MCF 10A (cell line): ENCODE results near the gene SLC25A1. TPM values are rescaled to one million over a fixed set of nuclear protein-coding genes. Genes with fewer than 3 reads are reported as not detected.

Source experiments
- BruUV-seq: library from RNA; stranded (reverse); fragments of 400-500 nt; replicated peaks from 2 replicates; lab custom pipeline; 2021; lab: Mats Ljungman, UMichigan
- CTCF ChIA-PET: fragments of 300-600 bp; sonication (Branson Sonifier 250); formaldehyde crosslinking; extraction: SDS; loops from one replicate; lab custom pipeline; 2021; ENCODE audit warnings: antibody characterized with exemption, inconsistent platforms; lab: Yijun Ruan, JAX
- POLR2A ChIA-PET: fragments of 300-600, 350-650 bp; sonication (Branson Sonifier 250); formaldehyde crosslinking; extraction: SDS; loops from one replicate; lab custom pipeline; 2020; ENCODE audit warnings: antibody characterized with exemption, inconsistent platforms; lab: Yijun Ruan, JAX
- DNase-seq: peaks from one replicate; pipeline ENCODE4 v3.0.0-alpha.2; 2018; ENCODE audit not compliant: unreplicated experiment
- H3K27ac Mint-ChIP-seq: one replicate; pipeline ENCODE4 v1.8.0; 2022; ENCODE audit warnings: mild to moderate bottlenecking, low read depth, mixed read lengths; ENCODE audit not compliant: unreplicated experiment
- H3K27me3 Mint-ChIP-seq: one replicate; pipeline ENCODE4 v1.8.0; 2022; ENCODE audit warnings: mixed read lengths; ENCODE audit not compliant: insufficient read depth, unreplicated experiment
- H3K36me3 Mint-ChIP-seq: one replicate; pipeline ENCODE4 v1.8.0; 2022; ENCODE audit warnings: mild to moderate bottlenecking, moderate library complexity, mixed read lengths; ENCODE audit not compliant: insufficient read depth, unreplicated experiment
- H3K4me1 Mint-ChIP-seq: one replicate; pipeline ENCODE4 v1.8.0; 2022; ENCODE audit warnings: mixed read lengths; ENCODE audit not compliant: insufficient read depth, unreplicated experiment
- H3K4me3 Mint-ChIP-seq: one replicate; pipeline ENCODE4 v1.8.0; 2022; ENCODE audit warnings: mild to moderate bottlenecking, moderate library complexity, mixed read lengths; ENCODE audit not compliant: unreplicated experiment
- H3K9me3 Mint-ChIP-seq: one replicate; pipeline ENCODE4 v1.8.0; 2022; ENCODE audit warnings: mixed read lengths; ENCODE audit not compliant: unreplicated experiment
- intact Hi-C: fragments of 100-400 bp; cut with micrococcal nuclease; formaldehyde crosslinking; loops from 2 replicates; pipeline ENCODE4 v1.14.1; 2022
- total RNA-seq: library from RNA; stranded (reverse); gene quantifications from 2 replicates; pipeline ENCODE4 v1.2.3, GENCODE V29; 2022
- TF ChIP-seq, protein P1 (sequence below): fragments of 200-600 bp; IDR thresholded peaks from one replicate; pipeline ENCODE4 v1.8.0; 2022; ENCODE audit warnings: antibody characterized with exemption, mild to moderate bottlenecking; ENCODE audit not compliant: unreplicated experiment

The SLC25A1 gene
- total RNA-seq, 1 experiment from 2014 or later = 53.9 TPM

DNA sequence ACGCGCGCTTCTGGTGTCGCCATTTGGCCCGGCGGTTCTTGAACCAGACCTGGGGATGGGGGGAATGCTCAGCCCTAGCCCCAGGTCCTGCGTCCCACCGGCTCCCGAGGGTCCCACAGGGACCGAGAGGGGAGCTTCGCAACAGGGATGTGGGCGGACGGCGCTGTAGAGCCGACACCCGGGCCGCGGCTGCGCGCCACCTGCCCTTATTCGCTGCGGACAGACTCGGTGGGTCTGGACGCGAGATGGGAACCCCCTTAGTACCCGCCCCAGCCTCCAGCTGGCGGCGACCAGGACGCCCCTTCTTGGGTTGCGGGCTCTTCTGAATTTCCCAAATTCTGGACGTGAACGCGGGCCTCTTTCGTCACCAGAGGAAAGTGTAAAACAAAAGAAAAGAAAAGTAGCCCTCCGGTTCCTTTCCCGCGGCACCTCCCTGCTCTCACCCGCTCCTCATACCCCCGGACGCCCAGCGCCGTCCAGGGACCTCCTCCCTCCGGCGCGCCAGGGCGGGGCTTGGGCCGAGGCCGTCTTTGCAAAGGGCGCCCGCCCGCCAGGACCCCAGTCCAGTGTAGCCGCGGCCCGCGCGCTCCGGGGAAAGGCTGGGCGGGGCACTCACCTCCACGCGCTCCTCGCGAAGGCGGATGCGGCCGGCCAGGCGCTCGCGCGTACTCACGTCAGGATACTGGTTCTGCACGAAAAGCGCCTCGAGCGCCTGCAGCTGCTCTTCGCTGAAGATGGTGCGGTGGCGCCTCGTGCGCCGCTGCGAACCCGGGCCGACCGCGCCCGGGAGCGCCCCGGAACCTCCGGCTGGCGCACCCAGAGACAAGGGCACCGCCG lies 29.3 kb downstream of the SLC25A1 start:
- BruUV-seq = no TSS peak
- peaks cover 31% of the 10 kb centered on the region for H3K27me3 Mint-ChIP-seq
- ChIA-PET POLR2A (no interaction called here), CTCF (interaction anchor here (1.0 kb wide), 1 partner anchor 30 kb away, joined by 4 read pairs; the partner anchor contains the start of gene SLC25A1)
- intact Hi-C loops = no loop called here
- H3K27ac Mint-ChIP-seq = no peak overlapping the region
- TF ChIP-seq, protein P1, sequence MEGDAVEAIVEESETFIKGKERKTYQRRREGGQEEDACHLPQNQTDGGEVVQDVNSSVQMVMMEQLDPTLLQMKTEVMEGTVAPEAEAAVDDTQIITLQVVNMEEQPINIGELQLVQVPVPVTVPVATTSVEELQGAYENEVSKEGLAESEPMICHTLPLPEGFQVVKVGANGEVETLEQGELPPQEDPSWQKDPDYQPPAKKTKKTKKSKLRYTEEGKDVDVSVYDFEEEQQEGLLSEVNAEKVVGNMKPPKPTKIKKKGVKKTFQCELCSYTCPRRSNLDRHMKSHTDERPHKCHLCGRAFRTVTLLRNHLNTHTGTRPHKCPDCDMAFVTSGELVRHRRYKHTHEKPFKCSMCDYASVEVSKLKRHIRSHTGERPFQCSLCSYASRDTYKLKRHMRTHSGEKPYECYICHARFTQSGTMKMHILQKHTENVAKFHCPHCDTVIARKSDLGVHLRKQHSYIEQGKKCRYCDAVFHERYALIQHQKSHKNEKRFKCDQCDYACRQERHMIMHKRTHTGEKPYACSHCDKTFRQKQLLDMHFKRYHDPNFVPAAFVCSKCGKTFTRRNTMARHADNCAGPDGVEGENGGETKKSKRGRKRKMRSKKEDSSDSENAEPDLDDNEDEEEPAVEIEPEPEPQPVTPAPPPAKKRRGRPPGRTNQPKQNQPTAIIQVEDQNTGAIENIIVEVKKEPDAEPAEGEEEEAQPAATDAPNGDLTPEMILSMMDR = no peak
- peaks cover 8% of the 10 kb centered on the region for H3K9me3 Mint-ChIP-seq
- no peak for DNase-seq
- peaks cover 6% of the 10 kb centered on the region for H3K4me1 Mint-ChIP-seq
- H3K4me3 Mint-ChIP-seq = no peak overlapping the region
- H3K36me3 Mint-ChIP-seq = peaks cover 5% of the 10 kb centered on the region

DNA sequence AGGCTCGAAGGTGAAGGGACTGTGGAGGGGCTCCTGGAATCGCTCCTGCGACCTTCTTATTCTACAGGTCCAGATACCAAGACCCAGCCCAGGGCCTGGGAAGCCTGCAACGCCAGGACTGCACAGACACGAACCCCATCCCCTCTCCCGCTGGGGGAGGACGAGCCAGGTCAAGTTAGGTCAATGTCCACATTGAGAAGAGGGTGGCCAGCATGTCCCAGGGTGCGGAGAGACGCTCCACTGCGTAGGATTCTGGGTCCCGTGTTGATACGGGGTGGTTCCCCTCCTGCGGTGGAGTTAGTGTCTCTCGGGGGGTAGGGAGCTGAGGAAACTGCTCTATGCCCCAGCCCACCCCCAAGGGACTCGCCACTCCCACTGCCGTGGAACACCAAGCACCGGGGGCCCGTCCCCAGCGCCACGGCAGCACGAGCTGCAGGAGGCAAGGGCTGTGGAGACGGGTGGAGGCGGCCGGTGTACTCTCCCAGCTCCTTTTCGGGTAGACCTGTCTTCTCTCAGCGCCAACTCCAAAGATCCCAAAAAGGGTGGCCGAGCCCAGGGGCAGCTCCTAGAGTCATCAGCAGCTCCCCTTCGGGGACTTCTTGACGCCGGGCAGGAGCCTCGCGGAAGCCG lies 30.0 kb downstream of the SLC25A1 start:
- Mint-ChIP-seq H3K4me1 (peaks cover 11% of the 10 kb centered on the region), H3K27ac (no peak overlapping the region), H3K4me3 (no peak overlapping the region), H3K36me3 (peaks cover 6% of the 10 kb centered on the region), H3K9me3 (peaks cover 8% of the 10 kb centered on the region), H3K27me3 (peaks cover 29% of the 10 kb centered on the region)
- DNase-seq = no peak
- ChIA-PET POLR2A (no interaction called here), CTCF (interaction anchor here (1.0 kb wide), 1 partner anchor 30 kb away, joined by 4 read pairs; the partner anchor contains the start of gene SLC25A1)
- TF ChIP-seq, protein P1 = no peak
- intact Hi-C loops = no loop called here
- no TSS peak for BruUV-seq

DNA sequence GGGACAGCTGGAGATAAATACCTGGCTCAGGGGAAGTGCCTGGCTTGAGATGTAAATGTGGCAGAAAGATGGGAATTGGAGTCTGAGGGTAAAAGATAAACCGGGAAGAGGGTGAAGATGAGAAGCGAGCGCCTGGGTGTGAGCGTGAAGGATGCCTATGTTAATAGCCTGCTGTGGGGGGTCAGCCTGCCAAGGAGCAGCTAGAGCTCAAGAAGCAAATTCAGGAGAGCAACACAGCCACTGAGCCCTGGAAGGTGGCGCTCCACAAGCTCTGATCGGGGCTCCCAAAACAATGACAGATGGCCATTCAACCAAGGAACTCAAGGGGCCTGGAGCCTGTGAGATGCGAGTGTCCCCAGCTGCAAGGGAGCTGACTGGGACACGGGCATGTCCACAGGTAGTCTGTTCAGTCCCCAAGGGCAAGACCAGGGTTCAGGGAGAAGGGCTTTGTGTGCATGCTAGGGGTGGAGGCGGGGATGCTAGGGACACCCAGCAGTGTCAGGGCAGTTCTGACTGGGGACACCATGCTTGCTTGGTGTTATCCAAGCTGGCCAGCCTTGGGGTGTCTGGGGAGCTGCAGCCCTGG lies 31.2 kb downstream of the SLC25A1 start:
- Mint-ChIP-seq H3K4me1 (peaks cover 11% of the 10 kb centered on the region), H3K27ac (peak overlapping the region; percentile 12), H3K36me3 (peaks cover 8% of the 10 kb centered on the region), H3K27me3 (peaks cover 19% of the 10 kb centered on the region), H3K4me3 (no peak overlapping the region), H3K9me3 (peaks cover 8% of the 10 kb centered on the region)
- ChIA-PET POLR2A (interaction anchor here (1.1 kb wide), 1 partner anchor 27 kb away, joined by 4 read pairs; no protein-coding TSS in a partner anchor), CTCF (interaction anchor here (0.5 to 1.4 kb wide), 6 partner anchors 8 to 483 kb away, joined by 3 to 4 read pairs (median 3); no protein-coding TSS in a partner anchor)
- BruUV-seq = no TSS peak
- TF ChIP-seq, protein P1 = no peak
- intact Hi-C loops = no loop called here
- no peak for DNase-seq
